PC-9 (cell line): Measurements from ENCODE around the gene ADARB2. TPM values are rescaled to one million over a fixed set of nuclear protein-coding genes. Genes with fewer than 3 reads are reported as not detected.

Source experiments
- BruUV-seq: library from RNA; stranded (reverse); fragments of 400-500 nt; replicated peaks from 2 replicates; lab custom pipeline; 2021; lab: Mats Ljungman, UMichigan
- CTCF ChIA-PET: fragments of 300-600 bp; sonication (Branson Sonifier 250); formaldehyde crosslinking; loops from one replicate; lab custom pipeline; 2022; ENCODE audit warnings: antibody characterized with exemption; lab: Charles Lee
- POLR2A ChIA-PET: fragments of 300-600 bp; sonication (Branson Sonifier 250); formaldehyde crosslinking; loops from one replicate; lab custom pipeline; 2022; ENCODE audit warnings: antibody characterized with exemption; ENCODE audit not compliant: unreplicated experiment; lab: Charles Lee
- DNase-seq, 2 experiments: peaks; one replicate each; pipeline versions ENCODE4 v3.0.0 to v3.0.0-alpha.2; 2015 to 2022; ENCODE audit warnings: mixed read lengths in 1 of 2
- H2AFZ ChIP-seq: fragments of 200-600 bp; sonication (generic); 2 replicates; pipeline ENCODE4 v1.8.1; 2017; ENCODE audit warnings: antibody characterized with exemption
- H3F3A ChIP-seq: fragments of 200-600 bp; sonication (generic); 2 replicates; pipeline ENCODE4 v1.8.1; 2017; ENCODE audit warnings: antibody characterized with exemption, mild to moderate bottlenecking, low read depth; ENCODE audit not compliant: insufficient read depth
- H3K27ac ChIP-seq: fragments of 200-600 bp; sonication (generic); 2 replicates; pipeline ENCODE4 v1.6.1; 2016; ENCODE audit warnings: mixed run types
- H3K27me3 ChIP-seq: fragments of 200-600 bp; sonication (generic); 2 replicates; pipeline ENCODE4 v1.6.1; 2016; ENCODE audit warnings: low read depth, mixed run types; ENCODE audit not compliant: insufficient read depth
- H3K36me3 ChIP-seq: fragments of 200-600 bp; sonication (generic); 2 replicates; pipeline ENCODE4 v1.6.1; 2016; ENCODE audit warnings: low read depth, mixed run types
- H3K4me1 ChIP-seq: fragments of 200-600 bp; sonication (generic); replicated peaks from 2 replicates; pipeline ENCODE4 v1.6.1; 2016; ENCODE audit warnings: mixed run types; ENCODE audit not compliant: insufficient read depth
- H3K4me2 ChIP-seq: fragments of 200-600 bp; sonication (generic); 2 replicates; pipeline ENCODE4 v1.6.1; 2017; ENCODE audit warnings: mixed run types
- H3K4me3 ChIP-seq: fragments of 200-600 bp; sonication (generic); 2 replicates; pipeline ENCODE4 v1.6.1; 2016; ENCODE audit warnings: mixed run types
- H3K79me2 ChIP-seq: fragments of 200-600 bp; sonication (generic); 2 replicates; pipeline ENCODE4 v1.6.1; 2017; ENCODE audit warnings: low read depth, mixed run types
- H3K9me2 ChIP-seq: fragments of 200-600 bp; sonication (generic); 2 replicates; pipeline ENCODE4 v1.8.1; 2017; ENCODE audit warnings: mild to moderate bottlenecking; ENCODE audit not compliant: insufficient read depth
- H3K9me3 ChIP-seq: fragments of 200-600 bp; sonication (generic); 2 replicates; pipeline ENCODE4 v1.8.1; 2016; ENCODE audit warnings: low read depth; ENCODE audit not compliant: insufficient read depth
- H4K20me1 ChIP-seq: fragments of 200-600 bp; sonication (generic); 2 replicates; pipeline ENCODE4 v1.8.1; 2017; ENCODE audit not compliant: insufficient read depth
- CTCF ChIP-seq: fragments of 200-600 bp; sonication (generic); conservative IDR thresholded peaks from 2 replicates; pipeline ENCODE4 v1.6.1; 2017; ENCODE audit warnings: mixed run types, antibody characterized with exemption, mild to moderate bottlenecking, moderate library complexity
- EZH2 ChIP-seq: fragments of 200-600 bp; sonication (generic); IDR thresholded peaks from 2 replicates; pipeline ENCODE4 v1.8.0; 2017; ENCODE audit warnings: antibody characterized with exemption, low read depth
- intact Hi-C: fragments of 100-400 bp; cut with micrococcal nuclease; formaldehyde crosslinking; loops from one replicate; pipeline ENCODE4 v1.10.0; 2022; ENCODE audit not compliant: unreplicated experiment
- total RNA-seq: library from RNA; stranded (reverse); gene quantifications from 2 replicates; pipeline ENCODE4 v1.2.3, GENCODE V29; 2021

ADARB2 gene
- total RNA-seq, 1 experiment from 2014 or later, result not detected

GRCh38 chr10:1329622-1330021, 407.7 kb downstream of the ADARB2 start:
- intact Hi-C loops, result no loop called here
- ChIA-PET POLR2A (no interaction called here), CTCF (no interaction called here)
- H2AFZ ChIP-seq, result no peak overlapping the region
- TF ChIP-seq CTCF (no peak), EZH2 (no peak)
- H3K9me2 ChIP-seq, result no peaks in the 10 kb centered on the region
- no peak for DNase-seq
- H3K4me2 ChIP-seq, result no peak overlapping the region
- no peak overlapping the region for H3K4me3 ChIP-seq
- H3K27me3 ChIP-seq, result peaks cover 25% of the 10 kb centered on the region
- H3K36me3 ChIP-seq, result no peaks in the 10 kb centered on the region
- H3K79me2 ChIP-seq, result no peaks in the 10 kb centered on the region
- no peaks in the 10 kb centered on the region for H3F3A ChIP-seq
- no peak overlapping the region for H3K27ac ChIP-seq
- H3K9me3 ChIP-seq, result no peaks in the 10 kb centered on the region
- H3K4me1 ChIP-seq, result no peaks in the 10 kb centered on the region
- H4K20me1 ChIP-seq, result no peaks in the 10 kb centered on the region
- BruUV-seq, result no TSS peak

GRCh38 chr10:1328981-1329614, 408.2 kb downstream of the ADARB2 start:
- no peak overlapping the region for H2AFZ ChIP-seq
- TF ChIP-seq EZH2 (no peak), CTCF (no peak)
- H3K9me3 ChIP-seq, result no peaks in the 10 kb centered on the region
- H3K4me2 ChIP-seq, result no peak overlapping the region
- no peaks in the 10 kb centered on the region for H3F3A ChIP-seq
- no peak overlapping the region for H3K27ac ChIP-seq
- no peak overlapping the region for H3K4me3 ChIP-seq
- H3K9me2 ChIP-seq, result no peaks in the 10 kb centered on the region
- no TSS peak for BruUV-seq
- intact Hi-C loops, result no loop called here
- H3K27me3 ChIP-seq, result peaks cover 25% of the 10 kb centered on the region
- H3K4me1 ChIP-seq, result no peaks in the 10 kb centered on the region
- POLR2A ChIA-PET, result no interaction called here
- no peaks in the 10 kb centered on the region for H3K79me2 ChIP-seq
- DNase-seq, result no peak
- H4K20me1 ChIP-seq, result no peaks in the 10 kb centered on the region
- H3K36me3 ChIP-seq, result no peaks in the 10 kb centered on the region
- CTCF ChIA-PET, result no interaction called here

GRCh38 chr10:1328161-1328823, 409.0 kb downstream of the ADARB2 start:
- Histone ChIP-seq H3K27ac (no peak overlapping the region), H3K36me3 (no peaks in the 10 kb centered on the region), H3K9me3 (no peaks in the 10 kb centered on the region), H2AFZ (no peak overlapping the region), H3K4me2 (no peak overlapping the region), H4K20me1 (no peaks in the 10 kb centered on the region), H3K79me2 (no peaks in the 10 kb centered on the region), H3K4me3 (no peak overlapping the region), H3K4me1 (no peaks in the 10 kb centered on the region), H3F3A (no peaks in the 10 kb centered on the region), H3K27me3 (peaks cover 21% of the 10 kb centered on the region), H3K9me2 (no peaks in the 10 kb centered on the region)
- CTCF ChIA-PET, result no interaction called here
- no peak for DNase-seq
- POLR2A ChIA-PET, result no interaction called here
- TF ChIP-seq CTCF (no peak), EZH2 (no peak)
- BruUV-seq, result no TSS peak
- intact Hi-C loops, result no loop called here
